BLaER1 treated with 17β-estradiol and CSF1 and Interleukin-3, amounts not matched to agents 10 nM and 100 nM (cell line): ENCODE results near the gene CUL1.
A peak's percentile ranks its signal among the peaks of the same experiment; 100 is the strongest.
"Not testable (repeated sequence)": the region's sequence is repeated elsewhere in the genome, so short reads cannot be mapped to it uniquely, and the experiment has no call there.

Experiments
- H3K27ac ChIP-seq, 11 experiments: shearing (Covaris generic); formaldehyde crosslinking; 2 replicates each; pipeline ENCODE4 v1.8.1; 2022
- H3K27me3 ChIP-seq, 11 experiments: shearing (Covaris generic); formaldehyde crosslinking; 2 replicates each; pipeline ENCODE4 v1.8.1; 2022
- H3K36me3 ChIP-seq, 11 experiments: shearing (Covaris generic); formaldehyde crosslinking; 2 replicates each; pipeline ENCODE4 v1.8.1; 2022
- H3K4me1 ChIP-seq, 10 experiments: shearing (Covaris generic); formaldehyde crosslinking; 2 replicates each; pipeline ENCODE4 v1.8.1; 2022
- H3K4me2 ChIP-seq, 11 experiments: shearing (Covaris generic); formaldehyde crosslinking; 2 replicates each; pipeline ENCODE4 v1.8.1; 2022
- H3K4me3 ChIP-seq, 10 experiments: shearing (Covaris generic); formaldehyde crosslinking; 2 replicates each; pipeline ENCODE4 v1.8.1; 2022
- H3K9ac ChIP-seq, 11 experiments: shearing (Covaris generic); formaldehyde crosslinking; 2 replicates each; pipeline ENCODE4 v1.8.1; 2022
- H3K9me3 ChIP-seq, 11 experiments: shearing (Covaris generic); formaldehyde crosslinking; replicated peaks in 1 of 11; 2 replicates each; pipeline ENCODE4 v1.8.1; 2022
- H4K20me1 ChIP-seq, 11 experiments: shearing (Covaris generic); formaldehyde crosslinking; 2 replicates each; pipeline ENCODE4 v1.8.1; 2022
- Cebpa-rat ChIP-seq, 11 experiments: shearing (Covaris generic); IDR thresholded peaks; 2 replicates each; pipeline ENCODE4 v1.8.1; 2022

The CUL1 gene

DNA sequence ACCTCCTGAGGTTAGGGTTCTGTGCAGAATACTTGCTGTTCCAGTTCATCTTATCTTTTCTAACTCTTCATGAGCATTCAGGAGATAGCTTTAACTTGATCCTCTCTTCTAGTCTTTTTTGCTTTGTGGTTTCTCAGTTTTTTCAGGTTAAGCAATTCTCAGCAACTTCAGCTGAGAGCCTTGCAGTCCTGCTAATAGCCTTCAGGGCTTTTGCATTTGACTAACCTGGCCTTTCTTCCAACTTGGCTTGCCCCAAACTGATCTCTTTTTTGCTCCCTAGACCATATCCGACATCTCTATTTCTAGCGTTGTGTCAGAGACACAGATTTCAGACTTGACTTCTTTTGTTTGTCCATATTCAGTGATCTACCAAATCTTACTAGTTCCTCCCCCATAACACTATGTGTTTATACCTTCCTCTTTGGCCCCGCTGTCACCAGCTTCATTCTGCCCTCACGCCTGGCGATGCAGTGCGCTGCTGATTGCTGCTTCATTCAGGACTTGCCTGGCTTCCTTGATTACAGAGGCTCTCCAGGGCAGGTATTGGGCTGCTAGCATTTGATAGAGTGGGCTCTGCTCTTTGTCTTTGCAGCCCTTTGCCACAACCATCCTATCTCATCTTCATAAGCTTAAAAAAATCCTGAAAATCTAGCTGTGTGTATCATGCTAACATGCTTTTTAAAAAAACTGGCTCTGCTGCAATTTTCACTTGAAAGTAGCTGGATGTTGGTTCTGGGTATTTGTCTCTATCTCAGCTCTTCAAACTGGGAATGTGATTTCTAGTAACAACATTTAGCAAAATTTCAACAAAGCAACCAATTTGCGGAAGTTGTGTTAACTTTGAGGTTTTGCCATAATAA, 9.6 kb downstream of the CUL1 start:
- Histone ChIP-seq H4K20me1 (peaks cover 97 to 100% (median 99%) of the 10 kb centered on the region in 11 experiments), H3K4me2 (peak overlapping the region; percentile 51 to 70 (median 61)), H3K27ac (peak overlapping the region in 5 of 11 experiments; percentile 1 to 45 (median 18); a peak in 4 of 22 replicates), H3K27me3 (no peaks in the 10 kb centered on the region), H3K9ac (peak overlapping the region in 4 of 11 experiments; percentile 7 to 47 (median 32); a peak in 5 of 22 replicates), H3K4me3 (peak overlapping the region in 1 of 10 experiments; percentile 11; a peak in 1 of 20 replicates), H3K36me3 (peaks cover 0 to 24% (median 0%) of the 10 kb centered on the region in 11 experiments; a peak in 4 of 22 replicates), H3K4me1 (peaks cover 41 to 80% (median 71%) of the 10 kb centered on the region in 10 experiments), H3K9me3 (no peaks in the 10 kb centered on the region; a peak in 1 of 22 replicates)
- TF ChIP-seq Cebpa-rat (IDR thresholded peaks at IDR 0.05), result no peak

- Histone ChIP-seq H3K4me3 (no peak overlapping the region), H3K4me1 (peaks cover 35 to 73% (median 64%) of the 10 kb centered on the region in 10 experiments), H3K9me3 (no peaks in the 10 kb centered on the region; a peak in 1 of 22 replicates), H3K36me3 (peaks cover 0 to 29% (median 4%) of the 10 kb centered on the region in 11 experiments; a peak in 8 of 22 replicates), H3K9ac (no peak overlapping the region), H3K27me3 (no peaks in the 10 kb centered on the region), H4K20me1 (peaks cover 94 to 100% (median 99%) of the 10 kb centered on the region in 11 experiments), H3K4me2 (peak overlapping the region in 6 of 11 experiments; percentile 57 to 70 (median 62); a peak in 6 of 22 replicates), H3K27ac (no peak overlapping the region)
- TF ChIP-seq Cebpa-rat (IDR thresholded peaks at IDR 0.05), result no peak
Measured at GRCh38 chr7:148709014-148709413, 10.3 kb downstream of the CUL1 start.

DNA sequence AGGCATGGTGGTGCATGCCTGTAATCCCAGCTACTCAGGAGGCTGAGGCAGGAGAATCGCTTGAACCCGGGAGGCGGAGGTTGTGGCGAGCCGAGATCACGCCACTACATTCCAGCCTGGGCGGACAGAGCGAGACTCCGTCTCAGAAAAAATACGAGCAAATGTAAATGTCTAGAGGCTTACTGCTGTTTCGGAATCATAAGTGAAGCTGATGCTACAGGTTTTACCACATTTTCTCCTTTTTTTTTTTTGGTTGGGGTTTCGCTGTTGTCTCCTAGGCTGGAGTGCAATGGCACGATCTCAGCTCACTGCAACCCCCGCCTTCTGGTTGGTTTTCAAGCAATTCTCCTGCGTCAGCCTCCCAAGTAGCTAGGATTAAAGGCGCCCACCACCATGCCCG, 11.7 kb downstream of the CUL1 start:
- Histone ChIP-seq H3K9me3 (peaks cover 0 to 12% (median 9%) of the 10 kb centered on the region in 11 experiments; a peak in 15 of 22 replicates), H3K36me3 (peaks cover 8 to 42% (median 15%) of the 10 kb centered on the region in 11 experiments; a peak in 18 of 22 replicates), H4K20me1 (peaks cover 94 to 100% (median 99%) of the 10 kb centered on the region in 11 experiments), H3K4me1 (peaks cover 30 to 72% (median 56%) of the 10 kb centered on the region in 10 experiments)
- H3K27ac ChIP-seq, H3K4me3 ChIP-seq, H3K9ac ChIP-seq, H3K4me2 ChIP-seq, H3K27me3 ChIP-seq: not testable (repeated sequence)

- H3K4me2 ChIP-seq, result peak overlapping the region in 8 of 11 experiments; percentile 1 to 66 (median 25); a peak in 11 of 22 replicates
- H4K20me1 ChIP-seq, result peaks cover 86 to 100% (median 99%) of the 10 kb centered on the region in 11 experiments
Measured at GRCh38 chr7:148711191-148712102, 12.7 kb downstream of the CUL1 start.

GRCh38 chr7:148712678-148713329, 14.1 kb downstream of the CUL1 start:
- Histone ChIP-seq H4K20me1 (peaks cover 87 to 100% (median 100%) of the 10 kb centered on the region in 11 experiments), H3K4me1 (peaks cover 19 to 57% (median 36%) of the 10 kb centered on the region in 10 experiments), H3K27ac (no peak overlapping the region)

More at GRCh38 chr7:148711191-148712102, 12.7 kb downstream of the CUL1 start:
- H3K4me3 ChIP-seq, result no peak overlapping the region
- peaks cover 0 to 19% (median 17%) of the 10 kb centered on the region in 11 experiments; a peak in 19 of 22 replicates for H3K9me3 ChIP-seq
- no peak overlapping the region for H3K27ac ChIP-seq
- no peak overlapping the region for H3K9ac ChIP-seq
- peaks cover 14 to 53% (median 22%) of the 10 kb centered on the region in 11 experiments; a peak in 20 of 22 replicates for H3K36me3 ChIP-seq
- peaks cover 24 to 69% (median 48%) of the 10 kb centered on the region in 10 experiments for H3K4me1 ChIP-seq
- no peak for TF ChIP-seq Cebpa-rat (IDR thresholded peaks at IDR 0.05)
- no peaks in the 10 kb centered on the region for H3K27me3 ChIP-seq

DNA sequence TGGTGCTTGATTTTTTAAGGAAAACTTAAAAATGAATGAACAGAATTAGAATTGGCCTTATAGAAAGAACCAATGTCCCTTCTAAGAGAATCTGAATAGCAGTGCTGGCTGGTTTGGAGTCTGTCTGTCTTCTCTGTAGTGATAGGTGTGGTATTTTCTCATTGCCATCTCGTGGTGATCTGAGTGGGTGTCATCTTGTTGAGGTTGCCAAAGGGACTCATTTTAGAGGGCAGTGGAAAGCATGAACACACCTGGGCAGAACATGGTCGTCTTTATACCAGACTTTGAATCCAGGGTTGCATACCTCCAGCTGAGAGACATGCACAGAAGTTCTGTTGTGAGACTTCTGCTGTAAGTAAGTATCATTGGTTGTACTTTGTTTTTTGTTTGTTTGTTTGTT, 15.8 kb downstream of the CUL1 start:
- no peak for TF ChIP-seq Cebpa-rat (IDR thresholded peaks at IDR 0.05)
- peaks cover 16 to 65% (median 34%) of the 10 kb centered on the region in 11 experiments; a peak in 20 of 22 replicates for H3K36me3 ChIP-seq
- no peak overlapping the region for H3K9ac ChIP-seq
- no peak overlapping the region for H3K4me2 ChIP-seq
- H3K27ac ChIP-seq, result no peak overlapping the region
- peaks cover 0 to 33% (median 23%) of the 10 kb centered on the region in 11 experiments; a peak in 19 of 22 replicates for H3K9me3 ChIP-seq
- peaks cover 89 to 100% (median 100%) of the 10 kb centered on the region in 11 experiments for H4K20me1 ChIP-seq
- no peak overlapping the region for H3K4me3 ChIP-seq
- H3K27me3 ChIP-seq, result no peaks in the 10 kb centered on the region
- H3K4me1 ChIP-seq, result peaks cover 11 to 43% (median 22%) of the 10 kb centered on the region in 10 experiments; a peak in 17 of 20 replicates

More at GRCh38 chr7:148712678-148713329, 14.1 kb downstream of the CUL1 start:
- no peak overlapping the region for H3K9ac ChIP-seq
- peak overlapping the region in 2 of 11 experiments; percentile 39 to 66; a peak in 4 of 22 replicates for H3K4me2 ChIP-seq
- H3K9me3 ChIP-seq, result peaks cover 0 to 32% (median 23%) of the 10 kb centered on the region in 11 experiments; a peak in 19 of 22 replicates
- TF ChIP-seq Cebpa-rat (IDR thresholded peaks at IDR 0.05), result no peak
- H3K36me3 ChIP-seq, result peaks cover 16 to 65% (median 32%) of the 10 kb centered on the region in 11 experiments; a peak in 20 of 22 replicates
- H3K27me3 ChIP-seq, result no peaks in the 10 kb centered on the region
- H3K4me3 ChIP-seq, result no peak overlapping the region

DNA sequence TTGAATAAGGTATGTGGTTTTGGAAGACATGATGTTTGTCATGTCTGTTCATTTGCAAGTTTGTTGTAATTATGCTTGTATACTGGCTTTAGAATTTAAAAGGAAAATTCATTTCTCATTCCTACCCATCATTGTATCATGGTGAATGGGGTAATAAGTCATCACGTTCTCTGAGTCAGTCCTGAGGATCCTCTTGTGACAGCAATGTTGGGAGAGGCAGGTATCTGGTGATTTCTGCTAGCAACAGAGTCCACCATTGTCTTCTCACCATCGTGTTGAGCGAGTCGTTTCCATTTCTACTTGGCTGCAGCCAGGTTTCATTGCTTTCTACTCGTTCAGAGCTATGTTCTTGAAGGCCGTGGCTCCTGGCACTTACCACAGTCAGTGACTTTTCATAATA, 16.3 kb downstream of the CUL1 start:
- H3K36me3 ChIP-seq, result peaks cover 16 to 64% (median 34%) of the 10 kb centered on the region in 11 experiments; a peak in 20 of 22 replicates
- H3K27me3 ChIP-seq, result no peaks in the 10 kb centered on the region
- TF ChIP-seq Cebpa-rat (IDR thresholded peaks at IDR 0.05), result no peak
- peaks cover 0 to 33% (median 23%) of the 10 kb centered on the region in 11 experiments; a peak in 19 of 22 replicates for H3K9me3 ChIP-seq
- H3K9ac ChIP-seq, result no peak overlapping the region
- 0 out of 22 replicates have a peak overlapping the region, but pooled peaks of 1 of the 11 experiments have one; percentile 19 for H3K4me2 ChIP-seq
- peaks cover 89 to 100% (median 100%) of the 10 kb centered on the region in 11 experiments for H4K20me1 ChIP-seq
- H3K4me1 ChIP-seq, result peaks cover 11 to 48% (median 22%) of the 10 kb centered on the region in 10 experiments; a peak in 17 of 20 replicates
- H3K4me3 ChIP-seq, result no peak overlapping the region
- H3K27ac ChIP-seq, result no peak overlapping the region
